GM06990 (cell line): ENCODE data around the gene DISC1.
"Not testable (repeated sequence)": the region's sequence is repeated elsewhere in the genome, so short reads cannot be mapped to it uniquely, and the experiment has no call there.

Experiments used
- DNase-seq: peaks from one replicate; pipeline ENCODE4 v3.0.0-alpha.2; 2011; ENCODE audit not compliant: insufficient read length; ENCODE audit errors: extremely low read depth
- H3K27me3 ChIP-seq: replicated peaks from 2 replicates; pipeline ENCODE4 v1.6.0; 2011; ENCODE audit warnings: low read length; ENCODE audit not compliant: control insufficient read depth, insufficient read depth
- H3K36me3 ChIP-seq: 2 replicates; pipeline ENCODE4 v1.5.1; 2011; ENCODE audit warnings: low read length; ENCODE audit not compliant: control insufficient read depth, insufficient read depth
- H3K4me3 ChIP-seq: replicated peaks from 2 replicates; pipeline ENCODE4 v1.5.1; 2011; ENCODE audit warnings: low read depth, mild to moderate bottlenecking, control low read depth, low read length
- CTCF ChIP-seq: IDR thresholded peaks from 2 replicates; pipeline ENCODE4 v1.5.1; 2011; ENCODE audit warnings: low read length, control low read depth, mild to moderate bottlenecking, inconsistent platforms; ENCODE audit not compliant: insufficient read depth, poor library complexity, severe bottlenecking

Gene DISC1

GRCh38 chr1:231584921-231585320, 41.7 kb upstream of the DISC1 start:
- Histone ChIP-seq H3K27me3 (no peaks in the 10 kb centered on the region), H3K4me3 (no peak overlapping the region), H3K36me3 (no peaks in the 10 kb centered on the region)
- DNase-seq, result no peak
- no peak for TF ChIP-seq CTCF

DNA sequence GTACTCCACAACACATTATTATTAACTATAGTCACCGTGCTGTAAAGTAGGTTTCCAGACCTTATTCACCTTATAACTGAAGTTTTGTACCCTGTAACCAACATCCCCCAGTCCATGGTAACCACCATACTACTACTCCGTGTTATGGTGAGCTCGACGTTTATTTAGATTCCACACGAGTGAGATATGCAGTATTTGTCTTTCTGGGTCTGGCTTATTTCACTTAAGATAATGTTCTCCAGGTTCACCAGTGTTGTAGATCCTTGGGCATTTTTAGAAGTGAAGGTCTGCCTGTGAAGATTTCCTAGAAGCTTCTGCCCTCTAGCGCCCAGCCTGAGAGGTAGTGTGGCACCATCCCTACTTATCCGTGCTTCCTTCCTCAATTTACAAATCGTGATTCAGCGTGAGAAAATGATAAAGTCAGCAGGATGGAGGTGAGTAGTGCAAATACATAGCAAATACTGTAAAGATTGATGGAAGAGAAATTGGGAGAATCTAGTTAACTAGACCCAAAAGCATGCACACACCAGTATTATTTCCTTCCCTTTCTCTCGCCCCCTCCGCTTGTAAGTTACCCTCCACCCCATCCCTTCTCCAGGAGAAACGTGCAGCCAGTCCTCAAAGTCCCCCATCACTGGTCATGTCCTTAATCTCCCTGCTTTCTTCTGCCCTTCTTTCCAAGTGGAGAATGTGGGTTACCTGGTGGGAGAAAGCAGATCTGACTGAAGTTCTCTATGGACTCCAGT, 36.0 kb upstream of the DISC1 start:
- DNase-seq, result no peak
- Histone ChIP-seq H3K36me3 (no peaks in the 10 kb centered on the region), H3K27me3 (no peaks in the 10 kb centered on the region), H3K4me3 (no peak overlapping the region)
- TF ChIP-seq CTCF, result peak; percentile 83

GRCh38 chr1:231591466-231591865, 35.1 kb upstream of the DISC1 start:
- Histone ChIP-seq H3K36me3 (no peaks in the 10 kb centered on the region), H3K27me3 (no peaks in the 10 kb centered on the region), H3K4me3 (no peak overlapping the region)
- TF ChIP-seq CTCF, result no peak
- no peak for DNase-seq

DNA sequence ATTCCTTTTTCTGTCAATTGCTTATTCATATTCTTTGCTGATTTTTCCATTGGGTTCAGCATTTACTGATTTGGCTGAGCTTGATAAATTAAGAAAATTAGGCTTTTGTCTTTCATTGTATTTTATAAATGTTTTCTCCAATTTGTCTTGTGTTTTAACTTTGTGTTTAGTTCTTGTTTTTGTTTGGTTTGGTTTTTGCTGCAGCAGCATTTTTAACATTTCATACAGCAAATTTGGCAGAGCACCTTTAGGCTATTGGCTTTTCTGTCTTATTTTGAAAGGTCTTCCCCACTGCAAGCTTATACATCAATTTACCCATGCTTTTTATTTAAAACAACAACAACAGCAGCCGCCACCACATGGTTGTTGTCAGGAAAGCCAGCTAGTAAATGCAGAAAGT, 33.8 kb upstream of the DISC1 start:
- Histone ChIP-seq H3K36me3 (no peaks in the 10 kb centered on the region), H3K27me3 (no peaks in the 10 kb centered on the region), H3K4me3 (no peak overlapping the region)
- TF ChIP-seq CTCF, result no peak
- no peak for DNase-seq

- not testable (repeated sequence) for DNase-seq, H3K36me3 ChIP-seq
Measured at GRCh38 chr1:231593264-231593663, 33.3 kb upstream of the DISC1 start.

DNA sequence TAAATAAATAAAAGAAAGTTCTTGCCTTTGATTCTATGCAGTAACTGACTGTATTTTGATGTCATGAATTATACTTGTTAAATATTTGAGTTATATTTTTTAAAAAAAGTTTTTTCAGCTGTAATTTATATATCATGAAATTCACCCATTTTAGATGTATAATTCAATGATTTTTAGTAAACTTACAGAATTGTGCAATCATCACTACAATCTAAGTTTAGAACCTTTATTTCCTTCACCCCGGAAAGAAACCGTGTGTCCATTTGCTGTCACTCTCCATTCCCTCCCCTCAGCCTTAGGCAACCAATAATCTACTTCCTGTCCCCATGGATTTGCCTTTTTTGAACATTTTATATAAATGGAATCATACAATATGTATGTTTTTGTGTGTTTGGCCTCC, 32.5 kb upstream of the DISC1 start:
- Histone ChIP-seq H3K36me3 (no peaks in the 10 kb centered on the region), H3K4me3 (no peak overlapping the region), H3K27me3 (no peaks in the 10 kb centered on the region)
- no peak for DNase-seq
- TF ChIP-seq CTCF, result no peak

More at GRCh38 chr1:231593264-231593663, 33.3 kb upstream of the DISC1 start:
- H3K27me3 ChIP-seq, H3K4me3 ChIP-seq: not testable (repeated sequence)
